ENCODE data around the gene UMOD.

UMOD gene

DNA sequence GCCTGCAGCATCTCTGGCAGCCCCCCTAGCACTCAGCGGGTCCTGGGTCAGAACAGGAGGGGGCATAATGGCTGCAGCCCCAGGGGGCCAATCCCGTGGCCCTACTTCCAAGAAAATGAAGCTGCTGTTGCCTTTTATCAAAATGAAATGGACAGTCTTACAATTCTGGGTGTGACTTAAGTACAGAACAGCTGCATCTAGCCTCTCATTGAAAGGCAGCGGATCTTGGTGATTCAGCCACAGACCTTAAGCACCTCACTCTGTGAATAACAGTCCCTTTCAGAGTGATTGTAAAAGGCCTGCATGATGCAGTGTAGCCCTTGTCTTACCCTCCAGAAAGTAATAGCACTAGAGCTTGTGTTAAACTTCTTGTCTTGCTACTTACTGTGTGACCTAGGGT is 11.5 kb upstream of the UMOD start:
- no peak for DNase-seq (ENCODE audit: low read depth, low spot score)

DNA sequence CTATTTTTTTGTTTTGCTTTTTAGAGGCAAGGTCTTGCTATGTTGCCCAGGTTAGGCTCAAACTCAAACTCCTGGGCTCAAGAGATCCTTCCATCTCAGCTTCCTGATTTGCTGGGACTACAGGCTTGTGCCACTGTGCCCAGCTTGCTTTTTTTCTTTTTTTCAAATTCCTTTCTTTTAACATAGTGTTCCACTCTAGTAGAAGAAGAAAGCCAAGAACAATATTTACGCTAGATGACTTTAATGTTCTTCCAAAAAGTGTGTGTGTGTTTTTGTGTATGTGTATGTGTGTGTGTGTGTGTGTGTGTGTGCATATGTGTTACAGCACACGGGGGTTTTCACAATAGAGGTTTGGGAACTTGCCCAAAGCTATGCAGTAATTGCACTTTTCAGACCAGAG is 10.7 kb upstream of the UMOD start:
- DNase-seq (ENCODE audit: low read depth, low spot score), result no peak

DNA sequence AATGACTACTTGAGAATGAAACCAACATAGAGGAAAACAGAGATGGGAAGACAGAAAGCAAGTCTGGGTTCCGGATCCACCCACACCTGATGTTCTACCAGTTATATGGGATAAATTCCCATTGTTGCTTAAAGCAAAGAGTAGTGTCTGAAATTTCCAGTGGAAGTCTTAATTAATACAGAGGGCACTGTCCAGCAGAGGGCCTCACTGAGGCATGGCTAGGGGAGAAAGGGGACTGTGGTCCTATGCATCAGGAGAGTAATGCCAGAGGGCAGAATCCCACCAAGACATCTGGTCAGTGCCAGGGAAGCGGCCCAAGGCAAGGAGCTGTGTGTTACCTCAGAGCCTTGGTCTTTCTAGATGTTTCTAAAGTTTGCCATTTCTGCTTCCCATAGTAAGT is 7.5 kb upstream of the UMOD start:
- no peak for DNase-seq (ENCODE audit: low read depth, low spot score)

- no peak for DNase-seq (ENCODE audit: low read depth, low spot score)
Measured at GRCh38 chr16:20355114-20355782, 2.7 kb upstream of the UMOD start.

DNA sequence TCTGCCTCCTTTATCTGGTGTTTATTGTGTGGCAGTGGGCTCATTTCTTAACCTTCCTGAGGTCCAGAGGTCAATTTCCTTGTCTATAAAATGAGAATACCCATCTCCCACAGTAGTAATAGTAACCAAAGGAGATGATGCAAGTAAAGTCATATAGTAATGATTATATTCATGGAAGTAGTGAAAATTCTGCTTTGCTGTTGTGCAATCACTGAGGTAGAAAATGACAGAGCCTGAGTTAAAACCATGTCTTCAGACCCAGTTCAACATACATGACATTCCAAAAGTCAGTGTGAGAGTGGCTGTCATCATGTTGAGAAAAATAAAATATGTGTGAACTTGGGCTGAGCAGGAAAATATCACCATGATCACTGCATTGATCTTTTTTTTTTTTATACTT is 864 bp upstream of the UMOD start:
- DNase-seq (ENCODE audit: low read depth, low spot score), result no peak

DNA sequence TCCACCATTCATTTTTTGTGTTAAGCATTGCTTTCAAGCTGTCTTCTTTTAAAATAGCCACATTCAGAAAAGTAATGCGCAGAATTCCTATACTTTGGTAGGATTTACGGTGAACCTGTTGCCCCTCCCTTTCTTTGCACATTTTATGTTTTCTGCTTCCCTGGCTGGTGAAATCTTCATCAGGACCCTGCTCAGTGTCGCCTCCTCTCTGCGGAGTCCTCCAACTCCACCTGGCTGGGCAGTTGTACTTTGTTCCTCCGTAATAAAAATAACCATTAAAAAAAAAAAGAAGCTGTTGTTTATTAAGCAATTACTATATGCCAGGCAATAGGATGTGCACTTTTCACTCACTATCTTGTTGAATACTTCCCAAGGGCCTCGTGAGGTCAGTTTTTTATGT is 2.9 kb downstream of the UMOD start:
- DNase-seq (ENCODE audit: low read depth, low spot score), result no peak

GRCh38 chr16:20348365-20349185 is 3.9 kb downstream of the UMOD start:
- DNase-seq (ENCODE audit: low read depth, low spot score), result no peak

- DNase-seq (ENCODE audit: low read depth, low spot score), result no peak
Measured at GRCh38 chr16:20347666-20348364, 4.7 kb downstream of the UMOD start.

DNA sequence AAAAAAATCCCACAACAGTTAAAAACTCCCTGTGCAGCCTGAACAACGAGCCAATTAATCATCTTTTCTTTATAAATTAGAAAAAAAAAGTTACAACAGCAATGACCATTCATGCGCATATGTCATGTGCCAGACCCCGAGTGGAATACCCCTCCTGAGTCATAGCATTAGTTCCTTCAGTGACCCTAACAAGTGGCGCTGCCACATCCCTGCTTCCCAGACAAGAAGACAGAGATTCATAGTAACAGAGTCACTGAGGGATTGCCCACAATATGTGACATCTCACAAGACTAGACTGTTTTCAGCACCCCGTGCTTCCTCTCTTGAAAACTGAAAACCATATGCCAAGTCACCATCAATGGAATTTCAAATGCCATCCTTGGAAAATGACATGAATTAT is 7.9 kb downstream of the UMOD start:
- DNase-seq (ENCODE audit: low read depth, low spot score), result no peak

GRCh38 chr16:20339744-20340143 is 12.8 kb downstream of the UMOD start:
- DNase-seq (ENCODE audit: low read depth, low spot score), result no peak

GRCh38 chr16:20336955-20337354 is 15.6 kb downstream of the UMOD start:
- no peak for DNase-seq (ENCODE audit: low read depth, low spot score)

GRCh38 chr16:20334396-20334795 is 18.1 kb downstream of the UMOD start:
- DNase-seq (ENCODE audit: low read depth, low spot score), result no peak

- DNase-seq (ENCODE audit: low read depth, low spot score), result no peak
Measured at GRCh38 chr16:20333120-20333519, 19.4 kb downstream of the UMOD start.

- DNase-seq (ENCODE audit: low read depth, low spot score), result no peak
Measured at GRCh38 chr16:20332411-20332810, 20.1 kb downstream of the UMOD start.

GRCh38 chr16:20331635-20332034 is 20.9 kb downstream of the UMOD start:
- no peak for DNase-seq (ENCODE audit: low read depth, low spot score)

- DNase-seq (ENCODE audit: low read depth, low spot score), result no peak
Measured at GRCh38 chr16:20329392-20330138, 22.9 kb downstream of the UMOD start.

DNA sequence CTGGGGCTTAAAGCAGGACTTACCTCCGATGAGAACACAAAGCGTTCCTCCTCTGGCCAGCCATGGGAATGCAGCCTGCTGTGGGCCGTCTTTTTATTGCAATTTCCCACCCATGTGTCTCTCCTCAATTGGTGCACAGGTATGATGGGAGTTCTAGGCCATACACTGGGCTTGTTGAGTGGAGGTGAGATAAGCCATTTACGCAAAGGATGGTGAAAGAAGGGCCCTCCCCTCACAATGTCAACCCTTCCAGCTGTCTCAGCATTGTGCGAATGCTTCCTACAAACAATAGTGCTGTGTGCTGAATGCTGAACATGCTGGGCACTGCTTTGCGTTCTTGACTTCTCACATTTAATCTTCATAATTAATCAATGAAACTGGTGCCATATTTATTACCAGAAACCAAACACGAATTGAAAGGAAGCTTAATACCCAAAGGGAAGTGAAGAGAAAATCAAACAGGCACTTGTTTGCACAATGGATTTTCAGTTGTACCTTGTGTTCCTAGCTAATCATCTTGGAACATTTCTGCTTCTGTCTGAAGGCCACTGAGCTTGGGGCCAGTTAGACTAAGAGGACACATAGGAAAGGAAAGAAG is 25.0 kb downstream of the UMOD start, which contains the start of gene GP2:
Gene GP2, minus strand, starts transcription at position 70 of the 598 bp plus-strand sequence. CDS start 1,082 bp downstream, outside the sequence.
- DNase-seq (ENCODE audit: low read depth, low spot score), result no peak

DNA sequence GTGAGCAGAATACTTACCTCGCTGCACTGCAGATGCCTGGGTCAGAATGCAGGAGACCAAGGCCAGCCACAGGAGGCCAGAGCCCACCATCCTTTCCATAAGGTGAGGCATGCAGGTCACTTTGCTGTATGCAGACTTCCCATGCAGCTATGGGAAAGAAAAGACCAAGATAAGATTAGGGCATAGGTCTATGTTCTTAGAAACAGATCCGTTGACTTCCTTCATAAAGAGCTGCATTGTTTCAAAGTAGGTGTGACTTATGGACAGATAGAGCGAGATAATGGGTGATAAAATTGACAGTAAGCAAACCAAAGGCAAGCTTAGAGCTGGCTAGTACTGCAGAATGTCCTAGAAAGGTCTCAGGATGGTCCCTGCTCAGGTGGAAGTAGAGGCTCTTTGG is 26.2 kb downstream of the UMOD start:
- no peak for DNase-seq (ENCODE audit: low read depth, low spot score)

- DNase-seq (ENCODE audit: low read depth, low spot score), result no peak
Measured at GRCh38 chr16:20325005-20325404, 27.5 kb downstream of the UMOD start.

DNA sequence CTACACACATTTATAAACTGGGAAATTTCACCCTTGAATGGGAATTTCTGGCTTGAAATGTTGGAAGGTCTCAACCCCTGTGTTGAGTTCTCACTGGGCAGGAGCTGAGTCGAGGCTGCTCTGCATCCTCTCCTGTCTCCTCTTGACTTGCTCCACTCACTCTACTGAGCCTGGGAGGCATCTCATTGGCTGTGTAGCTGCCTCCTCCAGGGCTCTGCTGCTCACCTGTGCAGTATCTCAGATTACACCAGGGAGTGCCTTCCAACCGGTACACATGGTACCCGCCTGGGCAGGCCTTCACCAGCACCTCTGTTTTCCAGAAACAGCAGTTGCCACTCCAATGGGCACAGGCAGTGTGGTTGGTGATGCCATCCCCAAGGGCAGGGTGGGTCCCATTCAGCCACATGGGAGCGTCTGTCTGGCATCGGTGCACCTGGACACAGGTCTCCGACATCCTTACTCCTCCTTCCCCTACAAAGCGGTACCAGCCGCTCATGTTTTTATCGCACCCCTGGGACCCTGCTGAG is 28.9 kb downstream of the UMOD start:
- no peak for DNase-seq (ENCODE audit: low read depth, low spot score)

- no peak for DNase-seq (ENCODE audit: low read depth, low spot score)
Measured at GRCh38 chr16:20322696-20323095, 29.8 kb downstream of the UMOD start.

Measured in brain pericyte (primary cell).